Measurements from ENCODE around the gene ASCC2.
A peak's percentile ranks its signal among the peaks of the same experiment; 100 is the strongest.
"Not testable (repeated sequence)": the region's sequence is repeated elsewhere in the genome, so short reads cannot be mapped to it uniquely, and the experiment has no call there.

The ASCC2 gene

DNA sequence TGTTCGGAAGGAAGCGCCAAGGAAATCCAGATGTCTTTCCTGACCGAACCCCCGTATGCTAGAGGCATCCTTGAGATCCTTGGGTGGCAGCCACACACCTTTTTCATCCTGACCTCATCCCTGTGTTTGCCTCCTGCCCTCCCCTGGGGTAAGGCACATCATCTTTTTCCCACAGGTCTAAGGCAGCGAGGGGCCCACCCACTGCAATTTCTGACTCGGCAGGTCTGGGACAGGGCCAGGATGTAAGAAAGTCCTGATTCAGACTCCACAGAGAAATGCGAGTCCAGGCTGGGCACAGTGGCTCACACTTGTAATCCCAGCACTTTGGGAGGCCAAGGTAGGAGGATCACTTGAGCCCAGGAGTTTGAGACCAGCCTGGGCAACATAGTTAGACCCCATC is 81.7 kb downstream of the ASCC2 start:
- FAIRE-seq (no peak), DNase-seq (ENCODE audit: low spot score) (no peak)

- FAIRE-seq (no peak), DNase-seq (ENCODE audit: low spot score) (no peak)
Measured at GRCh38 chr22:29755889-29756288, 82.2 kb downstream of the ASCC2 start.

- not testable (repeated sequence) for FAIRE-seq
Measured at GRCh38 chr22:29754658-29755395, 83.2 kb downstream of the ASCC2 start.

DNA sequence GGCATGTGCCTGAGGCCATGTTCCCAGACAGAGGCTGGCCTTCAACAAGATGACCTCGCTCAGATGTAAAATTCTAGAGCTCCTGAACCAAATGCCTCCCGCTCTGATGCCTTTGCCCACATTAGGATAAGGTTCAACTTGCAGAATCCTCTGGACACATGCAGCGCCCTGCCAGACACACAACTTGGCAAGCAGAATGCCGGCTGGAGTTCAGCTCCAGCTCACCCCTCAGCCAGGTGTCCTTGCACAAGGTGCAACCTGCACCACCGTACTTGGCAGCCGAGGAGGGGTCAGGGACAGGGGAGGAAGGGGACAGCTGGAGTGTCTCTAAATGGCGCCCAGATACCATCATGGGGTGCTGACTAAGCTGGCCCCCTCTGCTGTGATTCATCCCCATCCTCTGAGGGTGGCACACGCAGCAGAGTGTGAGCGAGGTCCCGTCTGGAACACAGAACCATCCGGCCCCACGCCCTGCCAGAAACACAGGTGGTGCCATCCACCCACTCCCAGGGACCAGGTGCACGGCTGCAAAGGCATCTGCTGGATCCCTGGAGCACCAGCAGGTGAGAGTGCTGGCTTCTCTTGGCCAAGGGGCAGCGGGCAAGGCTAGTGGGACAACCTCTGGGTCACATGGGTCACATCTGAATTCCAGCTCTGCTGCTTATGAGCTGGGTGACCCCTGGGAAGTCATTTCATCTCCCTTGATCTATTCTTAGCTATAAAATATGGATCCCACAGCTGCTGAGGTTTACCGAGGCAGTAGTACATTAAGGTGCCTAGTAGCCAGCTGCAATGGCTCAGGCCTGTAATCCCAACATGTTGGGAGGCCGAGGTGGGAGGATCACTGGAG is 84.0 kb downstream of the ASCC2 start:
- no peak for DNase-seq (ENCODE audit: low spot score)
- no peak for FAIRE-seq

More at GRCh38 chr22:29754658-29755395, 83.2 kb downstream of the ASCC2 start:
- DNase-seq (ENCODE audit: low spot score): not testable (repeated sequence)

DNA sequence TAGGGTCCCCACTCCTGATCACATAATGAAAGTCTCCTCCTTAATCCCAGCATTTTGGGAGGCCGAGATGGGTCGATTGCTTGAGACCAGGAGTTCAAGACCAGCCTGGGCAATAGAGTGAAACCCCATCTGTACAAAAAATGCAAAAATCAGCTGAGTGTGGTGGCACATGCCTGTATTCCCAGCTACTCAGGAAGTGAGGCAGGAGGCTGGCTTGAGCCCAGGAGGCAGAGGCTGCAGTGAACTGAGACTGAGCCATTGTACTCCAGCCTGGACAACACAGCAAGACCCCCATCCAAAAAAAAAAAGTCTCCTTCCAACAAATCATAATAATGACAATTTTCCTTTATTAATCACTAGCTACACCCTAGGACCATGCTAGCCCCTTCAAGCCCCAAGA is 86.4 kb downstream of the ASCC2 start:
- FAIRE-seq: no peak

DNA sequence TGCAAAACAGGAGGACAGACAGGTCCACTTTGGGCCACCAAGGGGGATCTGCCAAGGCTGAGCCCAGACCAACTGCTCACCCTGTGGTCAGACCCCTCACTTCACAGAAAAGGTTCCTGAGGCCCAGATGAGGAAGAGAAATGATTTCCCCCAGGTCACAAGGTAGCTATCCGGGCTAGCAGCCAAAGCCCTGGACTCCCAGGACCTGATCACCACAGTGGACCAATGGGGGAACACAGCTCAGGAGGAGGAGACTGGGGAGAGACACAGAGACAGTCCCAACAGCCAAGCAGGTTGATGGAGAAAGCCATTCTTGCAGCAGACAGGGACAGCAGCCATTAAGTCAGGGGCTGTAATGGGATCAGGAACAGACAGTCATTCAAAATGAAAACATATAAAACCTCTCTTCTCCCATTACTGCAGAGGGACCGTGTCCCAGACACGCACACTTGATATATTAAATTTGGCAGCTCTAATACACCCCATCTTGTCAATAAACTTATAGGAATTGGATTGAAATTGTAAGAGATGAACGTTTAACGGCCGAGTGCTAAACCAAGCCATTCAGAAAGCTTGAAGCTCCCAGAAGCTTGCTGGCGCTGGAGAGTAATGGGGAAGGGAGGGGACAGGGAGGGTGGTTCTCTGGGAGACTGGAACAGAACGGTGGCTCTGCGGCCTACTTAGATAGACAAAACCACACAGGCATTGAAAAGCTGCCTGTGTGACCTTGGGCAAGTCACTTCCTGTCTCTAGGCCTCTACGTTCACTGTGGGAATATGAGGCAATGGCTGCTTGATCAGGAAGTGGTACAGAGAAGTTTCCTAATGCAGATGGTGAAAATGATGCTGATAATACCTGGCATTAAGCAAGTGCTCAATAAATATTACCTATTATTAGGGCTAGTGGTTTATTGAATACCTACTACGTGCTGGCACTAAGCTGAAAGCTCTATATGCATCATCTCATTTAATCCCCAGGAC is 87.2 kb downstream of the ASCC2 start:
- no peak for FAIRE-seq
- DNase-seq (ENCODE audit: low spot score): no peak

More for the DNA sequence above, 86.4 kb downstream of the ASCC2 start:
- no peak for DNase-seq (ENCODE audit: low spot score)

GRCh38 chr22:29750029-29750428 is 88.0 kb downstream of the ASCC2 start:
- FAIRE-seq: no peak
- no peak for DNase-seq (ENCODE audit: low spot score)

GRCh38 chr22:29748248-29748893 is 89.7 kb downstream of the ASCC2 start:
- FAIRE-seq: no peak
- DNase-seq (ENCODE audit: low spot score): no peak

DNA sequence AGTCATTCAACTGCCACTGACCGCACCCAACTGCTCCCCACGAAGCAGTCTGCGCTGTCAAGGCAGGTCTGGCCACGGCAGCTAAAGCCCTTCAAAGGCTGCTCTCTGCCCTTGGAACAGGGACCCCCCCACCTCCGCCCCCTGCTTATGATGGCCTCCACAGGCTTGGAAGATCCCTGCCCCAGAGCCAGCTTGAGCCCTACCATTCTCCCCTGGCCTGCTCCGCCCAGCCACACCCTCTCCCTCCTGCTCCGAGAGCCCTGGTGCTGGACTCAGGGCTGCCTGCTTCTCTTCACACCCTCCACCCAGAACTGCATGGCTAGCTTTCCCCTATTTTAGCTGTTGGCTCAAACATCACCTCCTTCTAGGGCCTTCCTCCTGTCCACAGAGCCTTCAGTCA is 90.2 kb downstream of the ASCC2 start:
- DNase-seq (ENCODE audit: low spot score) (no peak), FAIRE-seq (no peak)

DNA sequence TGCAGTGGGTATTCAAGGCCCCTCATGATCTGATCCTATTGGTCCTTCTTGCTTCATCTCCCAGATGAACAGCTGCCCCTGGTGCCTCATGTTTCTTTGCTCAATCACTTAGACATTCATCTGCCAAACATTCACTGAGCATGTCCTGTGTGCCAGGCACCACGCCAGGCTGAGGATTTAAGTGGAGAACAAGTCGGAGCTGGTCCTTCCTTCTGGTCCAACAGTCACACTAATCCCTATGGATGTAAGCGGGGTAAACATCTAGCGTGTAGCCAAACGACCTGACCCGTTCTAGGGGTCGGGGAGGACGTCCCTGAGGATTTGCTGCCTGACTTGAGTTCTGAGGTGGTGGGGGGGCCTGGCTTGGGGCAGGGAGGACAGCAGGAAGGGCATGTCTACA is 93.2 kb downstream of the ASCC2 start:
- DNase-seq (ENCODE audit: low spot score) (no peak), FAIRE-seq (peak; percentile 69)

DNA sequence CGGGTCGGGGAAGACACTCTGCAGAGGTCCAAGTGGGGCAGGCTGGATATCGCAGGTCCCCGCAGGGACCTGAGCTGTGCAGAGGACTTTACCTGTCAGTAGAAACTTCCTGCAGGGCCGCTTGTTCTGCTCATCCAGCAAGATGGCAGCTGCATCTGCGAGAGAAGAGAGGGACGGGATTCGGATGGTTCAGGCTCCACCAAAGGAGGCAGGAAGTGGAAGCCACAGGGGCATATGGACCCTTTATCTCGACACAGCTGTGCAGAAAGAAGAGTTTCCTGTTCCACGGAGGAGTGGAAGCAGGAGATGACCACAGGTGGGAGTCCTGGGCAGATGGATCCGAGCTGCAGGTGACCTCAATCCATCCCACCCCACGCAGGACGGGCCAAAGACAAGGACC is 95.7 kb downstream of the ASCC2 start:
- no peak for DNase-seq (ENCODE audit: low spot score)
- FAIRE-seq: no peak

DNA sequence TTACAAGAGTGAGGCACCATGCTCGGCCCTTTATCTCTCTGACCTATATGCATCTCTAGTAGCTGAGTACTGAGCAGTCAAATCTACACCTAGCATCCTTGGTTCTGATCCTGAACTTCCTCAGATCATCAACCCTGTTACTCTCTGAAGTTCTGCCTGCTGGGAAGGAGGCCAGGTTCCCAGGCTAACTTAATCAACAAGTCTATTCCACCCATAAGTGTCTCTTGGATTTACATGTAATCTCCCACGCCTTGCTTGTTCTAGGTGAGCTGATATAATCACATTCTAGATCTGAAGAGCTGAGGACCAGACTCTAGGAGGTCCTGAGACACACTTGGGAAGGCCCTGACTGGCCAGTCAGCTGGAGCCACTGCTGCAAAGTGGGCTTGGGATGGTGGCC is 96.1 kb downstream of the ASCC2 start:
- DNase-seq (ENCODE audit: low spot score) (no peak), FAIRE-seq (no peak)

- DNase-seq (ENCODE audit: low spot score) (no peak), FAIRE-seq (no peak)
Measured at GRCh38 chr22:29740216-29740615, 97.9 kb downstream of the ASCC2 start.

DNA sequence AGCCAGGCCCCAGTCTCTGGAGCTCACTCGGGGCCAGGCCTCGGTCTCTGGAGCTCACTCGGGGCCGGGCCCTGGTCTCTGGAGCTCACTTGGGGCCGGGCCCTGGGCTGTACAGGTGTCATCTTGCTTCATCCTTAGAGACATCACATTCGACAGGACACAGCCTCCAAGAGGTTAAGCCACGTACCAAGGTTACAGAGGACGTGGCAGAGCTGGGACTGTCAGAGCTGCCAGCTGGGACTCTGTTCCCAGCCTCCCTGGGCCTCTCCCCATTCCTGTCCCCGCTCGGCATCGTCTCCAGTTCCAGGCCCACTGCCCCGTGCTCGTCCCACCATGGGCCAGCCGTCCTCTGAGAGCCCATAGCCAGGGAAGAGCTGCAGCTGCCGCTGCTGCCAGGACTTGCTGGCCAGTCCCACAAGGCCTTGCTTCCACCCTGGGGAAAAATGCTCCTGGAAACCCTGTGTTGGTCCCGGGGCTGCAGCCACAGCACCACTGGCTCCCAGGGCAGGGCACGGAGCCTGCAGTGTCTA is 98.7 kb downstream of the ASCC2 start:
- no peak for DNase-seq (ENCODE audit: low spot score)
- FAIRE-seq: no peak
